Spleen (tissue), 11 donors: ENCODE data around the gene ZNF217. TPM values are rescaled to one million over a fixed set of nuclear protein-coding genes. Genes with fewer than 3 reads are reported as not detected.
"Not testable (repeated sequence)": the region's sequence is repeated elsewhere in the genome, so short reads cannot be mapped to it uniquely, and the experiment has no call there.

Source experiments
- DNase-seq: peaks from one replicate; pipeline ENCODE4 v3.0.0-alpha.2; 2020
- H3K27ac ChIP-seq, 8 donors: fragments of 200-600 bp; sonication (generic) in 7 of 8; 1 replicate in 4 of 8; 2 replicates in 4 of 8; pipeline versions ENCODE4 v1.5.0 to v1.8.0; 2016 to 2021; ENCODE audit warnings: inconsistent platforms in 4 of 8, mild to moderate bottlenecking in 4 of 8, moderate library complexity in 1 of 8
- H3K27me3 ChIP-seq, 7 donors: fragments of 200-600 bp; sonication (generic) in 6 of 7; replicated peaks in 1 of 7; 1 replicate in 4 of 7; 2 replicates in 3 of 7; pipeline versions ENCODE4 v1.5.0 to v1.8.0; 2016 to 2021; ENCODE audit warnings: inconsistent platforms in 3 of 7, mild to moderate bottlenecking in 1 of 7
- H3K36me3 ChIP-seq, 6 donors: fragments of 200-600 bp; sonication (generic) in 5 of 6; 1 replicate in 4 of 6; 2 replicates in 2 of 6; pipeline versions ENCODE4 v1.5.0 to v1.8.0; 2016 to 2021; ENCODE audit warnings: inconsistent platforms in 2 of 6
- H3K4me1 ChIP-seq, 6 donors: fragments of 200-600 bp; sonication (generic) in 5 of 6; 1 replicate in 3 of 6; 2 replicates in 3 of 6; pipeline versions ENCODE4 v1.5.0 to v1.8.0; 2016 to 2021; ENCODE audit warnings: inconsistent platforms in 3 of 6
- H3K4me3 ChIP-seq, 8 donors: fragments of 200-600 bp; sonication (generic) in 7 of 8; 1 replicate in 4 of 8; 2 replicates in 4 of 8; pipeline versions ENCODE4 v1.5.0 to v1.8.0; 2016 to 2021; ENCODE audit warnings: inconsistent platforms in 4 of 8, mild to moderate bottlenecking in 4 of 8, moderate library complexity in 2 of 8
- H3K9me3 ChIP-seq, 8 donors: fragments of 200-600 bp; sonication (generic) in 7 of 8; 1 replicate in 4 of 8; 2 replicates in 4 of 8; pipeline versions ENCODE4 v1.5.0 to v1.8.0; 2016 to 2021; ENCODE audit warnings: inconsistent platforms in 4 of 8
- CTCF ChIP-seq, 11 experiments: fragments of 200-600 bp in 7 of 11; fragments of 450-650 bp in 4 of 11; sonication (generic) in 4 of 11; IDR thresholded peaks in 8 of 11; conservative IDR thresholded peaks in 3 of 11; 1 replicate in 7 of 11; 2 replicates in 4 of 11; pipeline versions ENCODE4 v1.4.0 to v1.8.0; 2016 to 2021; ENCODE audit warnings: antibody characterized with exemption in 11 of 11, inconsistent platforms in 4 of 11, mild to moderate bottlenecking in 1 of 11
- POLR2A ChIP-seq, 3 donors: fragments of 450-650 bp; IDR thresholded peaks; one replicate each; pipeline ENCODE4 v1.5.1; 2017; ENCODE audit warnings: antibody characterized with exemption in 3 of 3, mild to moderate bottlenecking in 1 of 3
- POLR2AphosphoS5 ChIP-seq, 3 donors: sonication (generic); formaldehyde crosslinking; IDR thresholded peaks; one replicate each; pipeline ENCODE4 v1.5.1; 2017; ENCODE audit warnings: antibody characterized with exemption in 3 of 3
- WGBS, 5 donors: extraction: QIAGEN DNeasy Blood & Tissue Kit in 3 of 5; methylation state at CpG; one replicate each; pipeline versions ENCODE4 v1.1.5 to v1.1.7; 2013 to 2018; 5-methylcytosine and 5-hydroxymethylcytosine counted together
- intact Hi-C: fragments of 100-400 bp; cut with DNase I; formaldehyde crosslinking; loops from one replicate; pipeline ENCODE4 v1.15.0; 2023; ENCODE audit warnings: low total_unique reads
- polyA plus RNA-seq, 3 donors: library from polyadenylated mRNA; stranded (reverse); fragments of 200-250 nt; gene quantifications; one replicate each; pipeline ENCODE4 v1.2.1, GENCODE V29; 2013
- total RNA-seq, 7 donors: library from RNA; depleted of rRNA in 3 of 7; stranded (reverse); fragments of >200 nt in 3 of 7; fragmentation: NEBNext Ultra II Directional in 4 of 7; extraction: Animal tissue kit (Norgen Biotek cat#: 25700) in 4 of 7; gene quantifications; one replicate each; pipeline versions ENCODE4 v1.1.0 to v1.2.1, GENCODE V29; 2016 to 2021
- donor health status: healthy with polysubstance abuse.
- donor health status: DM: no; HTN: no; CAD: no; lungs with moderate emphysema.
- donor health status: DM: no; HTN: no; CAD: no.
- donor health status: Bipolar disorder and iron deficiency.
- donor health status: healthy.
- donor health status: DM: no; HTN: no; CAD: no.
- donor health status: DM: yes; HTN: yes; CAD: no.

Gene ZNF217
- total and polyA plus RNA-seq, 10 donors = 15.1 to 90.1 (median 74.1) TPM

GRCh38 chr20:53530440-53530839, 63.2 kb downstream of the ZNF217 start:
- no peak for TF ChIP-seq CTCF (IDR thresholded peaks at IDR 0.05 in 8 of 11, conservative IDR thresholded peaks at IDR 0.05 in 3 of 11)
- TF ChIP-seq POLR2A (IDR thresholded peaks at IDR 0.05) = no peak
- no peak for TF ChIP-seq POLR2AphosphoS5 (IDR thresholded peaks at IDR 0.05)
- WGBS, 5 donors = 56 to 84% (median 68%) methylated on average over 2 of the region's 2 CpGs
- H3K27ac ChIP-seq = no peak overlapping the region
- no peak for DNase-seq
- no peaks in the 10 kb centered on the region for H3K36me3 ChIP-seq
- no peaks in the 10 kb centered on the region for H3K9me3 ChIP-seq
- no peak overlapping the region for H3K4me3 ChIP-seq
- intact Hi-C loops = no loop called here
- H3K27me3 ChIP-seq = no peaks in the 10 kb centered on the region
- peaks cover 0 to 14% (median 4%) of the 10 kb centered on the region in 6 donors for H3K4me1 ChIP-seq

- no peaks in the 10 kb centered on the region for H3K27me3 ChIP-seq
- DNase-seq = no peak
- no peak overlapping the region for H3K27ac ChIP-seq
- 72 to 86% (median 74%) methylated on average over 5 of the region's 5 CpGs for WGBS, 5 donors
- H3K9me3 ChIP-seq = no peaks in the 10 kb centered on the region
- peaks cover 0 to 14% (median 4%) of the 10 kb centered on the region in 6 donors for H3K4me1 ChIP-seq
- no peaks in the 10 kb centered on the region for H3K36me3 ChIP-seq
- TF ChIP-seq POLR2A (IDR thresholded peaks at IDR 0.05) (no peak), CTCF (IDR thresholded peaks at IDR 0.05 in 8 of 11, conservative IDR thresholded peaks at IDR 0.05 in 3 of 11) (no peak), POLR2AphosphoS5 (IDR thresholded peaks at IDR 0.05) (no peak)
- H3K4me3 ChIP-seq = no peak overlapping the region
- intact Hi-C loops = no loop called here
Observed at GRCh38 chr20:53529658-53530057, 64.0 kb downstream of the ZNF217 start.

GRCh38 chr20:53527196-53527595, 66.4 kb downstream of the ZNF217 start:
- Histone ChIP-seq H3K9me3 (no peaks in the 10 kb centered on the region), H3K36me3 (no peaks in the 10 kb centered on the region), H3K27me3 (no peaks in the 10 kb centered on the region), H3K4me1 (peaks cover 0 to 6% (median under 1%) of the 10 kb centered on the region in 6 donors), H3K4me3 (no peak overlapping the region), H3K27ac (no peak overlapping the region)
- DNase-seq = no peak
- WGBS, 5 donors = 81 to 89% (median 83%) methylated on average over 8 of the region's 8 CpGs
- no peak for TF ChIP-seq POLR2A (IDR thresholded peaks at IDR 0.05)
- TF ChIP-seq CTCF (IDR thresholded peaks at IDR 0.05 in 8 of 11, conservative IDR thresholded peaks at IDR 0.05 in 3 of 11) = no peak
- no peak for TF ChIP-seq POLR2AphosphoS5 (IDR thresholded peaks at IDR 0.05)
- intact Hi-C loops = no loop called here

- intact Hi-C loops = no loop called here
- no peaks in the 10 kb centered on the region for H3K4me1 ChIP-seq
- H3K36me3 ChIP-seq = no peaks in the 10 kb centered on the region
- no peak for TF ChIP-seq CTCF (IDR thresholded peaks at IDR 0.05 in 8 of 11, conservative IDR thresholded peaks at IDR 0.05 in 3 of 11)
- no peak for TF ChIP-seq POLR2AphosphoS5 (IDR thresholded peaks at IDR 0.05)
- no peaks in the 10 kb centered on the region for H3K9me3 ChIP-seq
- H3K4me3 ChIP-seq = no peak overlapping the region
- 73 to 88% (median 81%) methylated on average over 11 to 13 of the region's 13 CpGs for WGBS, 5 donors
- no peaks in the 10 kb centered on the region for H3K27me3 ChIP-seq
- DNase-seq = no peak
- H3K27ac ChIP-seq = no peak overlapping the region
Observed at GRCh38 chr20:53524589-53525312, 68.9 kb downstream of the ZNF217 start.

- intact Hi-C loops = not testable (repeated sequence)
Observed at GRCh38 chr20:53523615-53524014, 70.0 kb downstream of the ZNF217 start.

More at GRCh38 chr20:53523615-53524014, 70.0 kb downstream of the ZNF217 start:
- H3K36me3 ChIP-seq, DNase-seq, H3K27me3 ChIP-seq, H3K27ac ChIP-seq, H3K9me3 ChIP-seq, H3K4me1 ChIP-seq, H3K4me3 ChIP-seq: not testable (repeated sequence)
- WGBS, 5 donors = 89 to 96% (median 95%) methylated on average over 2 of the region's 2 CpGs
